ENCODE measurements around the gene RPL9.
A peak's percentile ranks its signal among the peaks of the same experiment; 100 is the strongest.
"Not testable (repeated sequence)": the region's sequence is repeated elsewhere in the genome, so short reads cannot be mapped to it uniquely, and the experiment has no call there.

Gene RPL9

DNA sequence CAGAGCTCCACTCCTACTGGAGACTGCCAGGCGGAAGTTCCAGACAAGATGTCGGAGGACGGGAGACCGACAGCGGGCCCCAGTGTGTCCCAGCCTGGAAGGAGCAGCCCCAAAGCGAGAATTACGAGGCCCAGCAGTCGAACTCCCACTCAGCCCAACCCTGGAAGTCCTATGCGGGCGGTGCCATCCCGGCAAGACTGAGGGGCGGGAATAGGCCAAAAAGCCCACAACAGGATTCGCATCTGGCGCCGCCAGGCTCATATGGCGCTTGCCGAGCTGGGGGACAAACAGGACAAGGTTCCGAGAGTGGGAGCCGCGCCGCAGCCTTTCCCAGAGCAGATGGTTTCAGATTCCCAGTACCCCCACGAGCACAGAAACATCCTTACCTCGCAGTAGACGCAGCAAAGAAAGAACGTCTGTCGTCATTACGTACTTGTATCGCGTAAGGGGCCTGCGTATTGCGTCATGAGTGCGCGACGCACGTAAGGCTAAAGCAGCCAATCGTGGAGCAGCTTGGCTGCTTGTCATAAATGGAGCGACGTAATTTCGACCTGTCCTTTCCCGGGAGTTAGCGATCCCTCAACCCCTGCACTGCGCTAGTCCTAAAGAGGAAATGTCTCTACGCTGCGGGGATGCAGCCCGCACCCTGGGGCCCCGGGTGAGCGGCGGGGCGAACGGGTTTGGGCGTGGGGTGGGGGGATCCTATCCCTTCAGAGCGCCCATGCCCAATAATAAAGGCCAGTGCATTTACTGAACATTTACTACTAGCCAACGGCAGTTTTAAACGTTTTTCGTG lies at the start of gene RPL9, which contains the start of gene LIAS:
RPL9 (minus strand) TSS at position 418 of the 796 bp plus-strand sequence. CDS start 483 bp downstream, outside the sequence.
LIAS (plus strand) TSS at position 552 of the 796 bp plus-strand sequence; CDS start at position 614, 62 bp downstream.
- TF ChIP-seq, protein P1, sequence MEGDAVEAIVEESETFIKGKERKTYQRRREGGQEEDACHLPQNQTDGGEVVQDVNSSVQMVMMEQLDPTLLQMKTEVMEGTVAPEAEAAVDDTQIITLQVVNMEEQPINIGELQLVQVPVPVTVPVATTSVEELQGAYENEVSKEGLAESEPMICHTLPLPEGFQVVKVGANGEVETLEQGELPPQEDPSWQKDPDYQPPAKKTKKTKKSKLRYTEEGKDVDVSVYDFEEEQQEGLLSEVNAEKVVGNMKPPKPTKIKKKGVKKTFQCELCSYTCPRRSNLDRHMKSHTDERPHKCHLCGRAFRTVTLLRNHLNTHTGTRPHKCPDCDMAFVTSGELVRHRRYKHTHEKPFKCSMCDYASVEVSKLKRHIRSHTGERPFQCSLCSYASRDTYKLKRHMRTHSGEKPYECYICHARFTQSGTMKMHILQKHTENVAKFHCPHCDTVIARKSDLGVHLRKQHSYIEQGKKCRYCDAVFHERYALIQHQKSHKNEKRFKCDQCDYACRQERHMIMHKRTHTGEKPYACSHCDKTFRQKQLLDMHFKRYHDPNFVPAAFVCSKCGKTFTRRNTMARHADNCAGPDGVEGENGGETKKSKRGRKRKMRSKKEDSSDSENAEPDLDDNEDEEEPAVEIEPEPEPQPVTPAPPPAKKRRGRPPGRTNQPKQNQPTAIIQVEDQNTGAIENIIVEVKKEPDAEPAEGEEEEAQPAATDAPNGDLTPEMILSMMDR (conservative IDR thresholded peaks at IDR 0.05; ENCODE audit: control insufficient read depth, insufficient read depth, low read depth, low read length), result no peak
- DNase-seq (ENCODE audit: low read depth), result peak; percentile 100
- peak within 1 kb of the TSS; percentile 82 for H3K4me3 ChIP-seq (ENCODE audit: control insufficient read depth, low read depth, low read length)

DNA sequence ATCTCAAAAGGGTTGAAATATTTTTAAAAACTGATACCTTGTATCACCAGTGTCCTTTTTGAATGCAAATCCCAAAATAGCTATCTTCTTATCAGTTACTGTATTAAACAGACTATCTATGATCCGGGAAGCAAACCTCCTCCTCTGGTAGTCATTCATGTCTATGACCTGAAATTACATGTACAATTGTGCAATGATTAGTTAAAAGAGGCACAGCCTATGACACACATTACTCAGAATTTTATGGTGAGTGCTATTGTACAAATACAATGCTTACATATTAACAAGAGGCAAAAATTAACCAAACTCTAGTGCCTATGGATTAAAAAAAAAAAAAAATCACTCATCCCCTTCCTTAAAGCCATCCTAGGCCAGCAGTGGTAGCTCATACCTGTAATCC lies 46.9 kb upstream of the RPL9 start:
- TF ChIP-seq, protein P1 (conservative IDR thresholded peaks at IDR 0.05; ENCODE audit: control insufficient read depth, insufficient read depth, low read depth, low read length), result no peak
- DNase-seq (ENCODE audit: low read depth), result peak; percentile 44
- H3K4me3 ChIP-seq (ENCODE audit: control insufficient read depth, low read depth, low read length), result no peak overlapping the region

DNA sequence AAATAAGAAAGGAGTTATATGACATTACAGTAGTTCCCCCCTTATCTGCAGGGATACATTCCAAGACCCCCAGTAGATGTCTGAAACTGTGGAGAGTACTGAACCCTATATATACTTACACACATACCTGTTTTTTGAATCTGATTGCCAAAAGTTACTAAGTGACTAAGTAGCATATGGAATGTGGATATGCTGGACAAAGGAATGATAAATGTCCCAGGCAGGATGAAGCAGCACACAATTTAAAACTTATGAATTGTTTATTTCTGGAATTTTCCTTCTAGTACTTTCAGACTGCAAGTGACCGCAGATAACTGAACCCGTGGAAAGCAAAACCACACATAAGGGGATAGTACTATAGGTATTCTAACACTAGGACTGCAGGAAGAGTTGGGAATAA lies 45.8 kb upstream of the RPL9 start:
- DNase-seq (ENCODE audit: low read depth), result no peak
- TF ChIP-seq, protein P1 (conservative IDR thresholded peaks at IDR 0.05; ENCODE audit: control insufficient read depth, insufficient read depth, low read depth, low read length), result no peak
- no peak overlapping the region for H3K4me3 ChIP-seq (ENCODE audit: control insufficient read depth, low read depth, low read length)

DNA sequence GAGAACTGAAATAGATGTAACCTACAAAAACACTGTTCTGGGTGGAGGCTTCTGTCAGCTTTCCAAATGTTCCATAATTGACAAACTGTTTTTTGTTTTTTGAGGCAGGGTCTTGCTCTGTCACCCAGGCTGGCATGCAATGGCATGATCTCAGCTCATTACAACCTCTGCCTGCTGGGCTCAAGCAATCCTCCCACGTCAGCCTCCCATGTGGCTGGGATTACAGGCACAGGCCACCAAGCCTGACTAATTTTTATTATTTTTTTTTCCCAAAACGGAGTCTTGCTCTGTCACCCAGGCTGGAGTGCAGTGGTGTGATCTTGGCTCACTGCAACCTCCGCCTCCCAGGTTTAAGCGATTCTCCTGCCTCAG lies 43.9 kb upstream of the RPL9 start:
- peak; percentile 68 for DNase-seq (ENCODE audit: low read depth)
- not testable (repeated sequence) for H3K4me3 ChIP-seq (ENCODE audit: control insufficient read depth, low read depth, low read length)

DNA sequence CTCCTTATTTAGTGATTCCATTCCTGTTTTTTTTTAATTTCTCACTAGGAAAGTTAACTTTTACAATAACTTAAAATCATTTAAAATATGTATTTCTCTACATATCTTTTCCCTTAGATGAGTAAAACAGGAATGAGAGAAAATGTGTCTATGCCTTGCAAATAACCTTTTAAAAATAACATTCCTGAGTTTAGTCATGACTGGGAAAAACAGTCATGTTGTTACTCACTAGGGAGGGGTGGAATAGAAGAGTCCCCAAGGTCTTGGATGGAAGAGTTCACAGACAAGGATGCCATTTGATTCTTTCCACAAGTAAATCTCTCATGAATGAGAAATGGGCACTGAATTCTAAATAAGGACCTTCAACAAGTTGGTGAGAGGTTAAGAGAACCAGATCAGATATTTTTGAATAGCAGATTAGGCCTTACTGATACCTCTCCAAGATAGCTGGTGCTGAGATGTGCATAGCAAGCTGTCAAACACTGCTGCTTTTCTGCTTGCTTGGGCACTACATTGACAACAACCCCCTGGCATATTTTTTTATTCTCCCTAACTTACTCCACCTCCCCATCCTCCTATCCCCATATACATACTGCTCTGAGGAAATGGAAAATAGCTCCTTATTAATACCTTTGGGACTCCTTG lies 43.4 kb upstream of the RPL9 start:
- peak; percentile 88 for DNase-seq (ENCODE audit: low read depth)

DNA sequence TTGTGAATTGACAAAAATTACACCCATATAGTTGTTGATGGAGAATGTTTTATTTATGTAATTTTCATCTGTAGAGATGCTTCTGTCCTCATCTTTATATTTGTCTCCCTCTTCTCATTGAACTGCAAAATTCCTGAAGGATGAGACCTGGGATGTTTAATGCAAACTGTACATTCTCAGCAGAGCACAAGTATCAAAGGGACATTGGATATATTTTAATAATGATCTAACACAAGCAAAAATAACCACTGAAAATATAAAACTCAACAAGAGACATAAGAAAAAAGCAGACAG lies 40.0 kb upstream of the RPL9 start:
- TF ChIP-seq, protein P1 (conservative IDR thresholded peaks at IDR 0.05; ENCODE audit: control insufficient read depth, insufficient read depth, low read depth, low read length), result no peak
- DNase-seq (ENCODE audit: low read depth), result no peak
- no peak overlapping the region for H3K4me3 ChIP-seq (ENCODE audit: control insufficient read depth, low read depth, low read length)

More for the DNA sequence above, 43.4 kb upstream of the RPL9 start:
- TF ChIP-seq, protein P1 (conservative IDR thresholded peaks at IDR 0.05; ENCODE audit: control insufficient read depth, insufficient read depth, low read depth, low read length), result no peak
- no peak overlapping the region for H3K4me3 ChIP-seq (ENCODE audit: control insufficient read depth, low read depth, low read length)

DNA sequence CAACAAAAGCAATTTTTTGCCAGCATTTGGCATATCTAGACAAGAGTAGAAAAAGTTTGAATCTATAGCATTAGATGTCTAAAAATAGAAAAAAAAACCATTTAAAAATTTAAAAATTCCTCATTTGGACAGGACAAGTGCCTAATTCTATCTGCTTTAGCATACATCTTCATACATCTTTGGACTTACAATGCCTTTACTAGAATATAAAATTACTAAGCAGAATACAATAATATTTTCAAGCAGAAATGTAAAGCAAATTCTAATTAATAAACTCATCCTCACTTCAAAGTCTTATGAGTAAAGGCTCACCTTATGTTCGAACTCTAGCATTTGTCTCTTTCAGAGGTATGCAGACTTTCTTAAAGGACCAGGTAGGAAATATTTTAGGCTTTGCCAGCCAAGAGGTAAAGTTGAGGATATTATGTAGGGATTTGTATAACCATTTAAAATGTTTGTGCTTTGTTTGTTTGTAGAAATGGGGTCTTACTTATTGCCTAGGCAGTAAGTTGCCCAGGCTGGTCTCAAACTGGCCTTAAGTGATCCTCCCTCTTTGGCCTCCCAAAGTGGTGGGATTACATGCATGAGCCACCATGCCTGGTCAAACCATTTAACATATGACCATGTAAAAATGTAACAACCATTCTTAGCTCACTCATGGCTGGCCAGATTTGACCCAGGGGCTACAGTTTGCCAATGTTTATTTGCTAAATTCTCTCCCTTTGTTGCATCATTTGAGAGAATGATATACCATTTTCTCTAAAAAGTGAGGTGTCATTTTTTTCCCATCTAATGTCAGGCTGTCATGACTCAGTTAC lies 39.4 kb upstream of the RPL9 start:
- TF ChIP-seq, protein P1 (conservative IDR thresholded peaks at IDR 0.05; ENCODE audit: control insufficient read depth, insufficient read depth, low read depth, low read length), result no peak
- no peak overlapping the region for H3K4me3 ChIP-seq (ENCODE audit: control insufficient read depth, low read depth, low read length)
- no peak for DNase-seq (ENCODE audit: low read depth)
